Esophagus muscularis mucosa (tissue), 4 donors: ENCODE results near the gene BTG3.

Source experiments
- EP300 ChIP-seq: sonication (generic); formaldehyde crosslinking; IDR thresholded peaks from one replicate; pipeline ENCODE4 v1.6.1; 2017; ENCODE audit warnings: antibody characterized with exemption
- POLR2A ChIP-seq: fragments of 450-650 bp; IDR thresholded peaks from one replicate; pipeline ENCODE4 v1.6.1; 2017; ENCODE audit warnings: antibody characterized with exemption, moderate library complexity, mild to moderate bottlenecking, low read depth
- TF ChIP-seq, protein P1 (sequence below), 3 experiments: fragments of 200-600 bp in 2 of 3; fragments of 450-650 bp in 1 of 3; sonication (generic) in 2 of 3; IDR thresholded peaks; one replicate each; pipeline ENCODE4 v1.5.1; 2017 to 2019; ENCODE audit warnings: antibody characterized with exemption in 3 of 3, mild to moderate bottlenecking in 2 of 3, moderate library complexity in 1 of 3

DNA sequence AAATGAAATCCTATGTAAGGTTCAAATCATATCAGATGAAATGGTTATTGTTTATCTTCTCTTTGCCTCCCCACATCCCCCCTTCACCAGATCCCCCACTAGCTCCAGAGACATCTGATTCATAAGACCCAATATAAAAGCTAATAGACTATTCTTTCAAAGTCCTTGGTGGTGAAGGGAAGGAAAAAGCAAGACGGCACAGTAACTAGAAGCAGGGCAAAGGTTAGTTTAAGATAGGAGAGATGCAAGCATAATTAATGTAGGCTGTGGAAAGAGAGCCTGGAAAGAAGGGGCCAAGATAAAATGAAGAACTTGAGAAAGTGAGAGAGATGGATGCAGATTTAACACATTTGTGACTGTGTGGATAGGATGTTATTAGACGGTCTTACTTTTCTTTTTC is 33.8 kb downstream of the BTG3 start:
- TF ChIP-seq EP300, result no peak
- TF ChIP-seq, protein P1, sequence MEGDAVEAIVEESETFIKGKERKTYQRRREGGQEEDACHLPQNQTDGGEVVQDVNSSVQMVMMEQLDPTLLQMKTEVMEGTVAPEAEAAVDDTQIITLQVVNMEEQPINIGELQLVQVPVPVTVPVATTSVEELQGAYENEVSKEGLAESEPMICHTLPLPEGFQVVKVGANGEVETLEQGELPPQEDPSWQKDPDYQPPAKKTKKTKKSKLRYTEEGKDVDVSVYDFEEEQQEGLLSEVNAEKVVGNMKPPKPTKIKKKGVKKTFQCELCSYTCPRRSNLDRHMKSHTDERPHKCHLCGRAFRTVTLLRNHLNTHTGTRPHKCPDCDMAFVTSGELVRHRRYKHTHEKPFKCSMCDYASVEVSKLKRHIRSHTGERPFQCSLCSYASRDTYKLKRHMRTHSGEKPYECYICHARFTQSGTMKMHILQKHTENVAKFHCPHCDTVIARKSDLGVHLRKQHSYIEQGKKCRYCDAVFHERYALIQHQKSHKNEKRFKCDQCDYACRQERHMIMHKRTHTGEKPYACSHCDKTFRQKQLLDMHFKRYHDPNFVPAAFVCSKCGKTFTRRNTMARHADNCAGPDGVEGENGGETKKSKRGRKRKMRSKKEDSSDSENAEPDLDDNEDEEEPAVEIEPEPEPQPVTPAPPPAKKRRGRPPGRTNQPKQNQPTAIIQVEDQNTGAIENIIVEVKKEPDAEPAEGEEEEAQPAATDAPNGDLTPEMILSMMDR (IDR thresholded peaks at IDR 0.05), result no peak
- TF ChIP-seq POLR2A, result no peak
